ENCODE measurements around the gene TMEM45A.
"Not testable (repeated sequence)": the region's sequence is repeated elsewhere in the genome, so short reads cannot be mapped to it uniquely, and the experiment has no call there.

The TMEM45A gene

DNA sequence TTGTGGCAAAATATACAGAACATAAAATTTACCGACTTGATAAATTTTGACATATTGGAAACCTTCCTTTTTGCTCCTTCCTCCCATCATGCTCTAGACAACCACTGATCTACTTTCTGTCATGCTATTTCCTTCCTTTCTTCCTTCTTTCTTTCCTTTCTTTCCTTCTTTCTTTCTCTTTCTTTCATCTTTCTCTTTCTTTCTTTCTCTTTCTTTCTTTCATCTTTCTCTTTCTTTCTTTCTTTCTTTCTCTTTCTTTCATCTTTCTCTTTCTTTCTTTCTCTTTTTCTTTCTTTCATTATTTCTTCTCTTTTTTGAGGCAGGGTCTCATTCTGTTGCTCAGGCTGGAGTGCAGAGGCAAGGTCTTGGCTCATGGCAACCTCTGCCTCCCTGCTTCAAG is 8.9 kb upstream of the TMEM45A start:
- DNase-seq (ENCODE audit: low read depth in 2 of 2) = no peak

DNA sequence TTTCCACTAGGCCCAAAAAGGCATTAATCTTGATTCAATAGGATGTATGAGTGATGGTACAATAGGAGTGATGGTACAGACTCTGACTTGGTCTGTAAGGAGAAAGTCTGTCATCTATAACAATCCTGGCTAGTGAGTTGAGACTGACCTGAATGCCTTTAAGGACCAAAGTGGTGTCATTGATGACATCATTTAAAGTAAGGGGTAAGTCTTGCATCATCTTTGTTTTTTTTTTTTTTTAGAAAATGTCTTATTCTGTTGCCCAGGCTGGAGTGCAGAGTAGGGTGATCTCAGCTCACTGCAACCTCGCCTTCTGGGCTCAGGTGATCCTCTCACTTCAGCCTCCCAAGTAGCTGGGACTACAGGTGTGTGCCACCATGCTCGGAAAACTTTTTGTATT is 5.6 kb upstream of the TMEM45A start:
- DNase-seq (ENCODE audit: low read depth in 2 of 2) = no peak

DNA sequence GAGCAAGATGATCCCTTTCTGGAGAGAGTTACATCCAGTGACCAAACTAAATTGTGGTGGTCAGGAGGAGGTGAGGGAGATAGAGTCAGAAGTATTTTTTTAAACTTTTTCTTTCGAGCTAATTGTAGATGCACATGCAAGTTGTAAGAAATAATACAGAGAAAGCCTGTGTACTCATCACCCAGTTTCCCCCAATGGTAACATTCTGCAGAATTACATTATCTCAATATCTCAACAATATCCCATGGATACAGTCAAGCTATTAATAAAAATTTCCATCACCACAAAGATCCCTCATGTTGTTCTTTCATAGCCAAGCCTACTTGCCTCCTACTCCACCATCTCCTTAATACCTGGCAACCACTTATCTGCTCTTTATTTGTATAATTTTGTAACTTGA is 3.3 kb upstream of the TMEM45A start:
- no peak for DNase-seq (ENCODE audit: low read depth in 2 of 2)

DNA sequence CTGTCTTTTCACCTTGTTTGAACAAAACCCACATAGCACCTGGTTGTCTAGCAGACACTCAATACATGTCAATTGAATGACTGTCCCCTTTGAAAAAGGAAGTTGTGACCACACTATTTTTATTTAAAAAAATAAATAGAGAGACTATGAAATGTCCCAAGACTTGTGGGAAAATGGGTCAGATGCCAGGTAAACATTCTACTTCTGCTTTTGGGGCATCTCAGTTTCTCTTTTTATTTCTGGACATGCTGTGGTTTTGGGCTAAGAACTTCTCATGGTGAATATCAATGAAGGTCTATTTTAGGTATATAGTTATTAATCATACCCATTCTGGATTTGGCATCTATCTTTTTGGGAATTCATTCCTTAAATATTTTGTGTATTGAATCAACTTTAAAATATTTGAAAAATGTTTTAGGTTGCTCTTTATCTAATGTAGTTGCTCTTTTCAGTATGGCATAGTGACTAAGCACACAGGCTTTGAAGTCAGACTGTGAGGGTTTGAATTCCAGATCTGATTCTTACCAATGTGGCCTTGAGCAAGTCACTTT is 4.4 kb downstream of the TMEM45A start:
- DNase-seq (ENCODE audit: low read depth in 2 of 2) = no peak

DNA sequence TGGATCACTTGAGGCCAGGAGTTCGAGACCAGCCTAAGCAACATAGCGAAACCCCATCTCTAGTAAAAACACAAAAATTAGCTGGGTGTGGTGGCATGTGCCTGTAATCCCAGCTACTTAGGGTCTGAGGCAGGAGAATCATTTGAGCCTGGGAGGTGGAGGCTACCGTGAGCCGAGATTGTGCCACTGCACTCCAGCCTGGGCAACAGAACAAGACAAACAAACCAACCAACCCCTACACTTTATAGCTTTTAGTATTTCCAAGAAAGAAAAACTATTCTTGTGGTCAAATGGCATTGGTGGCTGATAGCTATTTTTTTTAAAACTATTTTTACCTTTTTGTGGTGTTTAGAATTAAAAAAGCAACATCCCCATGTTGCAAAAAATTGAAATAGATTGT is 7.2 kb downstream of the TMEM45A start:
- DNase-seq (ENCODE audit: low read depth in 2 of 2) = no peak

DNA sequence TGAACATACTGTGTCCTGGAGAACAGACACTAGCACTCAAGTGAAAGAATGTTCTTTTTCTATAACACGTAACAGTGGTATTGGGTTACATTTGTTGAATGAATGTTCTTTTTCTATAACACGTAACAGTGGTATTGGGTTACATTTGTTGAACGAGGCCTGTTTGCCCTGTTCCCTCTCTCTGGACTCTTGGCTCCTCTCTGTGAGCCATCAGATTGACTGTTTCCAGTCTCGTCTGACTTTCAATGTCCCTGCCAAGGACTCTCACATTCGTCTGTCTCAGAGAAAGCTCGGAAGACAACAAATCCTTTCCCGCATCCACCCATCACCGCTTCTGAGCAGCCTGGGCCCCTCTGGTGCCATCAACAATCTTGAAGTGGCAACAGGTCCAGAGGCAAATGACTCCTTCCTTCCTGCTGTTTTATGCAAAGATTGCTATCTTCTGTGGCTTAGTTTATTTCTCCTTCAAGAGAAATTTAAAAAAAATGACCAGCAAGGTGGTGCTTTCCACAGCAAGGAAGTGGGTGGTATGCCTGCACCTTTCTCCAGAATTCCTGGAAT is 8.0 kb downstream of the TMEM45A start:
- no peak for DNase-seq (ENCODE audit: low read depth in 2 of 2)

DNA sequence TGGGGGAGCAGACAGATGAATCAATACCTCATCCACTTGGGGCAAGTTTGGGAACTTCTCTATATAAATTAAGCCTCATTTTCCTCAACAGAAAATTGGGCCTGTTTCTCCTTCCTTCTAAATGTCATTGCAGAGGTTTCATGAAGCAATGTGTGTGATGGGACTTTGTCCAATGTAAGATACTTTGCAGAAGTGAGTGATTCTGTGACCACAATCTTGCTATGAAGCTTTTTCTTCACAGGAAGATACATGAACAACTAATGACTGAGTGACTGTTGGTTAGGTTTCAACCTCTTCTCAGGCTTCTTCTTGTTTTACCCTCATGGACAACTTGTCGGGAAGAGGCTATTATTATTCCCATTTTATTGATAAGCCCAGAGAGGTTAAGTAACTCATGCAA is 11.0 kb downstream of the TMEM45A start:
- no peak for DNase-seq (ENCODE audit: low read depth in 2 of 2)

DNA sequence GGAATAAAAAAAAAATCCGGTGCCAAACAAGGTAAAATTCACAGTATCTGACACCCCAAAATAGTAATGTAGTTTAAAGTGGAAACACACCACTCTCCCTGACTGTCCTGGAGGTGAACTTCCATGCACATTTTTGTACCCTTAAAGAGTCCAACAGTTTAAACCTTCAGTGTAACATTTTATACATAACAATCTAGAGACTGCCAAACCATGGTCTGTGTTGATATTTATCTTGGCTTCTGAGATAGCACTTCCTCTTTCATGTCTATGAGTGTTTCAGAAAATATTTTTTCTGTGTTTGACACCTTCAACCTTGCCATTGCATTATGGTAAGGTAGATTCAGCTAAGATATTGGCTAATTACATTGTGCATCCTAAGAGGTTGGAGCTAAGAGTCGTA is 13.9 kb downstream of the TMEM45A start:
- no peak for DNase-seq (ENCODE audit: low read depth in 2 of 2)

DNA sequence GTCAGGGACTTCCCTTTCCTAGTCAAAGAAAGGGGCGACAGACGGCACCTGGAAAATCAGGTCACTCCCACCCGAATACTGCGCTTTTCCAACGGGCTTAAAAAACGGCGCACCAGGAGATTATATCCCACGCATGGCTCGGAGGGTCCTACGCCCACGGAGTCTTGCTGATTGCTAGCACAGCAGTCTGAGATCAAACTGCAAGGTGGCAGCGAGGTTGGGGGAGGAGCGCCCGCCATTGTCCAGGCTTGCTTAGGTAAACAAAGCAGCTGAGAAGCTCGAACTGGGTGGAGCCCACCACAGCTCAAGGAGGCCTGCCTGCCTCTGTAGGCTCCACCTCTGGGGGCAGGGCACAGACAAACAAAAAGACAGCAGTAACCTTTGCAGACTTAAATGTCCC is 17.4 kb downstream of the TMEM45A start:
- DNase-seq (ENCODE audit: low read depth in 2 of 2) = not testable (repeated sequence)

DNA sequence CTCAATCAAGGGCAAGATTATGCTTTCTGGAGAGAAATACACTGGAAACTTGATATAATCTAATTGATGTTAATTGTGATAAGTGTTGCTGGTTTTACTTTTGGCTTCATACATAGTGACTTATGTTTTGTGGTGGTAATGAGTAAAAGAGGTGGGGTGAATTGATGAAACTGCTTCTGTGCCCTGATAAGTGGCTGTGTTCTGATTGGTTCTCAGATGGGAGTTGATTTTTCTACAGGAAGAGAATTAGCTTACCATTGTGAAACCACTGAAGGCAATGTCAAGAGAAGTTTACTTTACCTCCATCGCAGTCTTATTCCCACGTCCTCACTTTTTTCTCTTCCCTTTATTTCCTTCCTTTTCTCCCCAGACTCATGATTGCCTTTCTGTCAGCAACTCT is 23.8 kb downstream of the TMEM45A start:
- DNase-seq (ENCODE audit: low read depth in 2 of 2) = no peak

DNA sequence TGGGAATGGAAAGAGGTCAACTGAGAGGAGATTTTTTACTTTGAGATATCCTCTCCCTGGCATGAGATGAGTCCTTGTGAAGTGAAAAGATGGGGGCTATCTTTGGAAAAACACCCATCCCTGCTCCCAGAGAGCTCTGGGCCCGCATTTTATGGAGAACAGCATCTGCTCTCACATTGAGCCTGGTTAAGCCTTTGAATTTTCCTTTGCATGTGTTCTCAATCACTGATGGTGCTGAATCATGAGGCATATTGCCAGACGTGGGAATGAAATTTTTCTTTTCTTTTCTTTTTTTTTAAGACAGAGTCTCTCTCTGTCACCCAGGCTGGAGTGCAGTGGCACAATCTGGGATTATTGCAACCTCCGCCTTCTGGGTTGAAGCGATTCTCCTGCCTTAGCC is 24.4 kb downstream of the TMEM45A start:
- no peak for DNase-seq (ENCODE audit: low read depth in 2 of 2)

DNA sequence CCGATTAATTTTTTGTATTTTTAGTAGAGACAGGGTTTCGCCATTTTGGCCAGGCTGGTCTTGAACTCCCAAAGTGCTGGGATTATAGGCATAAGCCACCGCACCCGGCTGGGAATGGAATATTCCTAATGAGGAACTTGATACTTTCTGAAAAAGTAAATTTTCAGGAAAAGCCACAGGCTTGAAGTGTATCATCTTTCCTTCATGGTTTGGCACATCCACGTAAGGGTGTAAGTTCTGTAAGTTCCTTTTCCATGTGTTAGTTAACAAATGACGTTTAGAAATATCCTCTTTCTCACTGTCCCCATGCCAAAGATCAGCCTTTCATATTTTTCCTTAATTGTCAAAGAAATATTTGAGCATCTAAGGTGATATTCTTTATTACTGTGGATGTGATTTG is 24.9 kb downstream of the TMEM45A start:
- no peak for DNase-seq (ENCODE audit: low read depth in 2 of 2)

DNA sequence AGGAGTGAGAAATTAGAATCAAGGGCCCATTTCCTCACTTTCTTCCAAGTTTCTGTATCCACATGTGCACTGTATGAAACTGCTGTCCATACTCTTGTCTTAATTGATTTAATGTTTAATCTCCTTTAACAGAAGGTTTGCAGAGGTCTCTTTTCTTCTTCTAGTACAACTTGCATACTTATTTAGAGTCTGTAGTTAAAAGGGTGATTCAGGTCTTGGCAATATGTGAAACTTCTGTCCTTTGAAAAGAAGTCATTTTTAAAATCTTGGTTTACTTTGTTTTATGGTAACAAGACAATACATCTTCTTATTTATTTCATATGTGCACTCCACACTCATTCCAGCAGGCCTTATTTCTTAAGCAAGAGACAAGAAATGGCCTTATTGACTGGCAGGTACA is 25.8 kb downstream of the TMEM45A start:
- no peak for DNase-seq (ENCODE audit: low read depth in 2 of 2)

DNA sequence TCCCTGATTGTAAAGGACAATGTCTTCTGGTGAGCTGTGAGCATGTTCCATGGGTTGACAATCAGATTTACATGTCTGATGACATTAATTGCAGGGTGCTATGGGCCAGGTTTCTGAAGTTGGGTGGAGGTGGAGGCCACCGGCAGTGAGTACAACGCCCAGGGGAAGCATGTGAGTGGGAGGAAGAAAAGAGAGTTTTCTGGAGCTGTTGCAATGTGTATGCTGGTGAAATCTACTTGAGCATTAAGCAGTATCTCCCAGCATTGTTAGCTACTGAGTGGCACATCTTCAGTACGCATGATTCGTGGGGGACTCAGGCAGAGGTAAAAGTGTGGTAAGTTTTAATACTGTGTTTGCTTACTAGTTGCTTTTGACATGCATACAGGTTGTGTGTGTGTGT is 26.6 kb downstream of the TMEM45A start:
- no peak for DNase-seq (ENCODE audit: low read depth in 2 of 2)

DNA sequence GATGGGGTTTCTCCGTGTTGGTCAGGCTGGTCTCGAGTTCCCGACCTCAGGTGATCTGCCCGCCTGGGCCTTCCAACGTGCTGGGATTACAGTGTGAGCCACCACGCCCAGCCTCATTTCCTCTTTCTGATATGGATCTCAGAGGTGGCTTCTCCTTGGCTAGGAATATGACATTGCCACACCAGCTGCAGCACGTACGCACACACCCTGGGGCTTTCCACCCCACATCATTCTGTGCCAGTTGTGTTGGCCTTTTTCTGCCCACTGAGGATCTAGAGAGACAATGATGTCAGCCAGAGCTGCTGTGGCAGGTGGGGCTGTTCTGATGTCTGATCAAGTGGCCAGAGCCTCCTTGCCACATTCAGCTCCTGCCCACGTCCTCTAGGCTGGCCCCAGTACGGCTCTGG is 29.0 kb downstream of the TMEM45A start:
- DNase-seq (ENCODE audit: low read depth in 2 of 2) = no peak

DNA sequence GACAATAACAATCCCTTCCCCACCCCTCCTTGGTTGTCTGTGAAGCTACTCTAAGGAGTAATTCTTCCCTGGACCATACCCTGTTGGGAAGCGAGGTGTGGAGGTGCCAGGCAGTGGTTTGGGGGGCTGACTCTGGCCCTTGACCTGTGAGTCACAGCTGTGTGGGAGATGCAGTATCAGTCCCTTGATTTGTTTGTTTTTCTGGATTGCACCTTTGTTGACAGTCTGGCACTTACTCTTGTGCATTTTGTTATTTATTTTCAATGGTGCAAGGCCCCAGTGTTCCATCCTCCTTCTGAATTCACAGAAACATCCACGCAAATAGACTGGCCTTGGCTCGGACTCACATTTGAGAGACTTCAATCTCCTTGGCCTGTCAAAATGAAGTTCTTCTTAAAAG is 29.7 kb downstream of the TMEM45A start:
- no peak for DNase-seq (ENCODE audit: low read depth in 2 of 2)

DNA sequence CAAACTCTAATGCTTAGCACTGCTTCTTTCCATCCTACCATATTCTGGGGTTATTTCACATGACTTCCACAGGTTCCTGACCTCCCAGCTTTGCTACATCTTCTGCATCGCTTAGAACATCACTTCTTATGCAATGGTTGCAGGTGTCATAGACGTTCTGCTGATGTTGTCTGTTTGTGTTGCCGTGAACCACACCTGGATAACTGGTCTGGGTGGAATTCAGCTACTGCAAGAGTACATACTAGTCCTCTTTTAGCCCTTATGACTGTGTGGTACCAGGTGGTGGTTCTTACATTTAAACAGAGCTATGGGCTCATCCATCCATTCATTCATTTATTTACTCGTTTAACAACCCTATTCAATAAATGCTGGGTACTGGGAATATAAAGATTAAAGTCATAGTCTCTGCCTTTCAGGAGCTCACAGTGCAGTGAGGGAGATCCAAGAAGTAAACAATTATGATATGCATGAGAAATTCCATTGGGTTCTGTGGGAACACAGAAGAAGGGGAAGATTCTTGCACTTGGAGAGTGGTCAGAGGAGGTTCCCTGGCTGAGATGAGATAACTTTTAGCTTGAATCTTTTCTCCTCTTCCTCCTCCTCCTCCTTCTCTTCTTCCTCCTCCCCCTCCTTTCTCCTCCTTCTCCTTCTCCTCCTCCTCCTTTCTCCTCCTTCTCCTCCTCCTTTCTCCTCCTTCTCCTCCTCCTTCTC is 30.8 kb downstream of the TMEM45A start:
- DNase-seq (ENCODE audit: low read depth in 2 of 2) = no peak

DNA sequence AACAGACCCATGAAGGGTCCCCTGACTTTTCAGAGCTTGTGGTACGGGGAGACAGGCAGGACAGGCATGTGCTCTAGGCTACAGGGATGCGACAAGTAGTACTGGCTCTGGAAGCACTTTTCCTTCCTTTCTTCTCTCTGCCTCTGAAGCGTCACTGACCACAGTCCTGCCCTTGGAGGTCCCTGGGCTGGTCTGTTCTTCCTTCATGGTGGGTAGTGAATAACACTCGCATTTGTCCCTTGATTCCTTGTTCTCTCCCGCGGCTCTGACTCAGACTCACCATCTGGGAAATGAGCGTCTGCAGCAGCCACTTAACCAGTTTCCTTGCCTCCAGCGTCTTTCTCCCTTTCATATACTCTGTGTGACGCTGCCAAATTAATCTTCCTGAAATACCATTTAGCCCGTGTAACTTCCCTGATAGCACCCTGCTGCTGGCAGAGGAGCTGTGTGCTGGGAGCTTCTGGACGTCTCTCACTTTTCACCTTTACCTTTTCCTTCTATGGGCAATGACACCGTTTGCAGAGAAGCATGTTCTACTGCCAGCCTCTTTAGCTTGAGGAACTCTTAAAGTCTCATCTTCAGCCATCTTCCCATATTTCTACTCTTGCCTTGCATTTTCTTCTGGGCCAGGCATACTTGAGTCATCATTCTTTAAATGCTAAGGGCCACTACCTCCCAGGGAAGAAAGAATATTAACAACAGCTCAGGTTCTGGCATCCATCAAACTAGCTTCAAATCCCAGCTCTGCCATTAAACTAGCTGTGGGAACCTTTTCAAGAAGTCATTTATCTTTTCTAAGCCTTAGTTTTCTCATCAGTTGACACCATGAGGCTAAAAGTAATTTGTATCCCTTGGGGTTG is 33.6 kb downstream of the TMEM45A start:
- no peak for DNase-seq (ENCODE audit: low read depth in 2 of 2)

DNA sequence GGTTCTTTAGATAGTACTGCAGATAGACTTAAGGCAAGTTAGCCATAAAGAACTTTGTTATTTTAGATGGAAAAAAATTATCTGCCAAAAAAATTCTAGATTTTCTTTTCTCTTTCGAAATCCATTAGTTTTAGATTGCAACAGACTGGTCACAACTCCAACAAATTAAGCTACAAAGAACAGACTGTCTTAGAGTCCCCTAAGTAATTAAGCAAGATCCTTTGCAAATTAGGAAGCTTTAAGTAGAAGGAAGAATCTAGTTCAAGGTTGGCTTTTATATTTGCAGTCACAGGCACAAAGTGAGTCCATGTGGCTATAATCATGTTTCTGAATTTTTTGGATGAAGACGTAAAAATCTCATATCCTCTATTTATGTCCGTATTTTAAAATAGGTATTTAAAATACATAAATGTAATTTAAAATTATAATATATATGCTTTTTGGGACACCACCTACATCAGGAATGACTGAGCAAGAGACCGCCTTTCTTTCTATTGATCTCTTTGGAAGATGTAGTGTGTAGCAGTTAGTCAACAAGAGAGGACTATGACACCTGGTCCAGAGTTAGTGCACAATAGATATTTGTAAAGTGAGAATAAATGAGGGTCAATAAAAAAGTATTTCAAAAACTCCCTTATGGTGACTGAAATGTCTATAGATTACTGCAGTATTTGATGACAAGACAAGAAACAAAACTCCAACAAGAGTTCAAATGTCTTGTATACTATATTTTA is 34.4 kb downstream of the TMEM45A start:
- DNase-seq (ENCODE audit: low read depth in 2 of 2) = no peak

DNA sequence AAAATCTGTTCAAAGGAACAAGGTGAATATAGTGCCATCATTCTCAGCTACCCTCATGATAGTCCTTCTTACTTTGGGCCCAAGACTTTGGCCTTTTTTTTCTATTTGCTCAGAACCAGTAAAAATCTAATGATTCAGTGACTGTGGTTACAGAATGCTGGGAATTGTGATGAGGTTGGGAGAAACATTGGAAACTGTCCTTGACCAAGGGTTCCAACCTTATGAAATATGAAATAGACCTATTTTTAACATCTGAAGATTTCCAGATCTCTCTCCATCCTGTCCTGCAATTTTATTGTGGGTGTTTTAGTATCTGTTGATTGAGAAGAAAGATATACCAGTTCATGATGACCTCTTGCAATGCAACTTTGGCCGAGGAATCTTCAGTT is 34.9 kb downstream of the TMEM45A start:
- DNase-seq (ENCODE audit: low read depth in 2 of 2) = no peak

DNA sequence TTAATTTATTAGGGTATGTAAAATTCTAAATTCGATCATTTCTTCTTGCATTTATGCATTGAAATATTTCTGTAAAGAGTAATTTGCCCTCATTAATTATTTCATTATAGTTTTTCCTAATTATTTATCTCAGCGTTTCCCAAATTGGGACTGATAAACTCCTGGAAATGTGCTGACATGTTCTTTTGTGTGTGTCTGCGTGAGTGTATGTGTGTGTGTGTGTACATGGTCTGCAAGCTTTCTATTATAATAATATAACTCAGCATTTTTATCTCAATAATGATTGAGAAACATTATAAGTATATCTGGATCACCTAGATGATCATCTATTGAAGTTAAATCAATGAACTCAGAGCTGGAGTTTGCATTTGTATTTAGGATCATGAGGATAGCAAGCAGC is 38.7 kb downstream of the TMEM45A start:
- DNase-seq (ENCODE audit: low read depth in 2 of 2) = no peak

DNA sequence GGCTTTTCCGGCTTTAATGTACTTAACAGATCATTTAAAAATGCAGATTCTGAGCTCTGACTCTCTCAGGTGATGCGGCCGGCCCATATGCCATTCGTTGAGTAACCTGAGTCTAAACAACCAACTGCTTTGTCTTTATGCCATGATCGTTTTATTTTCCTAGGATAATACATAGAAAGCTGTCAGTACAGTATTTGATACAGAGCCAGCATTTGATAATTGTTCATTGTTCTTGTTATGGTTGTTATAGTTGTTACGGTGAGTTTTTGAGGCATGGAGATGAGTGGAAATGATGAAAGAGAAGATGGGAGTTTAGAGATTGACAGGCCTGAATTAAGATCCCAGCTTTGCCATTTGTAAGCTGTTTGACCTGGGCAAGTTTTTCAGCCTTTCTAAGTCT is 40.0 kb downstream of the TMEM45A start:
- no peak for DNase-seq (ENCODE audit: low read depth in 2 of 2)

Data from stimulated activated CD4-positive, alpha-beta T cell treated with anti-CD3 and anti-CD28 coated beads, Interleukin-1b, Interleukin-23, amount 100 ng/mL, for 1 hour (primary cell).